ENCODE data around the gene ADARB2.

GRCh38 chr10:1377740-1378397 lies 359.5 kb downstream of the ADARB2 start:
- TF ChIP-seq POLR2A (IDR thresholded peaks at IDR 0.05), result no peak
- no peak for TF ChIP-seq CTCF (IDR thresholded peaks at IDR 0.05)
